H1 (cell line): ENCODE measurements around the gene FGD4. TPM values are rescaled to one million over a fixed set of nuclear protein-coding genes. Genes with fewer than 3 reads are reported as not detected.

Source experiments
- GTF2F1 ChIP-seq: IDR thresholded peaks from 2 replicates; pipeline ENCODE4 v1.6.1; 2012; ENCODE audit warnings: low read depth, low read length, improper control_type of control experiment, borderline replicate concordance
- HDAC6 ChIP-seq: IDR thresholded peaks from one replicate; pipeline ENCODE4 v1.7.1; 2012; ENCODE audit warnings: low read depth, mild to moderate bottlenecking, inconsistent platforms, low read length, moderate library complexity
- RXRA ChIP-seq: IDR thresholded peaks from 2 replicates; pipeline ENCODE4 v1.6.1; 2011; ENCODE audit warnings: low read depth, mild to moderate bottlenecking, low read length, moderate library complexity; ENCODE audit not compliant: insufficient read depth
- TAF1 ChIP-seq: IDR thresholded peaks from 2 replicates; pipeline ENCODE4 v1.6.1; 2011; ENCODE audit warnings: mild to moderate bottlenecking, low read depth, low read length
- polyA plus RNA-seq, 7 experiments: library from polyadenylated mRNA; depleted of rRNA in 3 of 7; stranded (reverse) in 5 of 7; unstranded in 2 of 7; fragments of >200 nt in 5 of 7; fragments of 200-250 nt in 2 of 7; gene quantifications; 1 replicate in 5 of 7; 2 replicates in 1 of 7; 4 replicates in 1 of 7; pipeline versions ENCODE4 v1.2.1 to v1.2.3, GENCODE V29; 2011 to 2013; ENCODE audit warnings: missing spikeins in 2 of 7, mixed read lengths in 2 of 7
- total RNA-seq: library from RNA; stranded (reverse); fragmentation: NEBNext Ultra II Directional; extraction: Animal tissue kit (Norgen Biotek cat#: 25700); gene quantifications from 2 replicates; pipeline ENCODE4 v1.2.1, GENCODE V29; 2021

The FGD4 gene
- total and polyA plus RNA-seq, 2 of the 8 experiments (the other 6 are each of a cell fraction or from before 2014, with no cell fraction given): 8.5 to 48.2 TPM

DNA sequence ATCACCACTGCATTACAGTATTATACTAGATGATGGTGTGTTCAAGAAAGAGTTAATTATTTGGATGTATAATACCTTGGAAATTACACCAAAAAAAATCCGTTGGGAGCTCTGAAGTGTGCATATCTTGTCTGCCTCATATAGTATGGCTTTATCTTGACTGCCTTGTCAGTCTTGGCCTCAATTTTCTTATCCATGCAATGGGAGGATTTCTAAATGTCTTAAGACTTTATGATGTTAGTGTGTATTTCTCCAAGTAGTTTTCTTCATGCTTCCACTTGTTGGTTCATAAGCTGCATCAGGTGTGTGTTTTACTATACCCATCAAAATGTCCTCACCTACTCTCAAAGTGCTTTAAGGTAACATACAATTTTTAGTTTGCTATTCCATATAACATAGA, 84.6 kb downstream of the FGD4 start (continued):
- TF ChIP-seq HDAC6 (no peak), GTF2F1 (no peak), TAF1 (no peak), RXRA (no peak)
